Hepatocyte (in vitro differentiated cells): Measurements from ENCODE around the gene PSMC5.

Experiments used
- CTCF ChIP-seq: fragments of 200-600 bp; sonication (generic); IDR thresholded peaks from 2 replicates; pipeline ENCODE4 v1.5.1; 2016; ENCODE audit warnings: antibody characterized with exemption, mild to moderate bottlenecking; ENCODE audit not compliant: poor library complexity
- EZH2 ChIP-seq: fragments of 200-600 bp; sonication (generic); IDR thresholded peaks from 2 replicates; pipeline ENCODE4 v1.6.1; 2016; ENCODE audit warnings: antibody characterized with exemption, mild to moderate bottlenecking, borderline replicate concordance

- TF ChIP-seq EZH2: no peak
- no peak for TF ChIP-seq CTCF
Observed at GRCh38 chr17:63822537-63822936, 4.7 kb upstream of the PSMC5 start.
